NT2/D1 (cell line): Measurements from ENCODE around the gene ANKRD34C.

Source experiments
- SUZ12 ChIP-seq: IDR thresholded peaks from 2 replicates; pipeline ENCODE4 v1.6.1; 2011; ENCODE audit not compliant: insufficient read length, insufficient read depth; ENCODE audit errors: extremely low read depth
- YY1 ChIP-seq: IDR thresholded peaks from 2 replicates; pipeline ENCODE4 v1.6.1; 2011; ENCODE audit not compliant: insufficient read length, insufficient read depth
- ZNF274 ChIP-seq: IDR thresholded peaks from 2 replicates; pipeline ENCODE4 v1.6.1; 2011; ENCODE audit warnings: mild to moderate bottlenecking, low read depth, low read length

GRCh38 chr15:79233236-79233635, 49.3 kb upstream of the ANKRD34C start:
- TF ChIP-seq YY1 (no peak), ZNF274 (no peak), SUZ12 (no peak)
